CMK (cell line): Measurements from ENCODE around the gene VAV3.
A peak's percentile ranks its signal among the peaks of the same experiment; 100 is the strongest.

Experiments
- DNase-seq: peaks from one replicate; pipeline ENCODE4 v3.0.0-alpha.2; 2010; ENCODE audit warnings: low read depth

VAV3 gene

GRCh38 chr1:107637101-107637500 lies 327.9 kb downstream of the VAV3 start:
- DNase-seq = no peak

- peak; percentile 84 for DNase-seq
Observed at GRCh38 chr1:107633596-107633995, 331.4 kb downstream of the VAV3 start.

GRCh38 chr1:107626073-107626796 lies 338.7 kb downstream of the VAV3 start:
- no peak for DNase-seq

- no peak for DNase-seq
Observed at GRCh38 chr1:107625405-107626029, 339.5 kb downstream of the VAV3 start.

GRCh38 chr1:107623431-107623830 lies 341.5 kb downstream of the VAV3 start:
- no peak for DNase-seq

GRCh38 chr1:107622966-107623365 lies 342.0 kb downstream of the VAV3 start:
- DNase-seq = no peak

GRCh38 chr1:107622535-107622934 lies 342.4 kb downstream of the VAV3 start:
- no peak for DNase-seq

- DNase-seq = no peak
Observed at GRCh38 chr1:107620753-107621152, 344.2 kb downstream of the VAV3 start.

GRCh38 chr1:107618539-107618938 lies 346.4 kb downstream of the VAV3 start:
- DNase-seq = no peak

GRCh38 chr1:107617921-107618320 lies 347.1 kb downstream of the VAV3 start:
- no peak for DNase-seq

GRCh38 chr1:107617456-107617855 lies 347.5 kb downstream of the VAV3 start:
- no peak for DNase-seq

- no peak for DNase-seq
Observed at GRCh38 chr1:107609808-107610207, 355.2 kb downstream of the VAV3 start.

- peak; percentile 5 for DNase-seq
Observed at GRCh38 chr1:107604825-107605224, 360.2 kb downstream of the VAV3 start.

- DNase-seq = no peak
Observed at GRCh38 chr1:107600607-107601160, 364.3 kb downstream of the VAV3 start.

- no peak for DNase-seq
Observed at GRCh38 chr1:107599220-107599619, 365.8 kb downstream of the VAV3 start.

GRCh38 chr1:107597290-107597689 lies 367.7 kb downstream of the VAV3 start:
- DNase-seq = no peak

GRCh38 chr1:107594536-107594935 lies 370.4 kb downstream of the VAV3 start:
- DNase-seq = no peak

GRCh38 chr1:107593501-107594209 lies 371.3 kb downstream of the VAV3 start:
- no peak for DNase-seq

- no peak for DNase-seq
Observed at GRCh38 chr1:107590900-107591622, 373.9 kb downstream of the VAV3 start.

- no peak for DNase-seq
Observed at GRCh38 chr1:107590087-107590486, 374.9 kb downstream of the VAV3 start.

GRCh38 chr1:107588321-107588720 lies 376.7 kb downstream of the VAV3 start:
- DNase-seq = no peak

- no peak for DNase-seq
Observed at GRCh38 chr1:107575226-107575625, 389.8 kb downstream of the VAV3 start.
